H1 (cell line): ENCODE measurements around the gene C5orf46.

ENCODE experiments used
- BRCA1 ChIP-seq: IDR thresholded peaks from 2 replicates; pipeline ENCODE4 v1.6.1; 2012; ENCODE audit warnings: low read depth, low read length, improper control_type of control experiment
- CHD2 ChIP-seq: IDR thresholded peaks from 2 replicates; pipeline ENCODE4 v1.6.1; 2012; ENCODE audit warnings: low read length, improper control_type of control experiment
- EP300 ChIP-seq, 2 experiments: IDR thresholded peaks; 1 replicate in 1 of 2; 2 replicates in 1 of 2; pipeline ENCODE4 v1.6.1; 2011 to 2012; ENCODE audit warnings: low read depth in 2 of 2, low read length in 2 of 2, mild to moderate bottlenecking in 2 of 2, borderline replicate concordance in 1 of 2, inconsistent platforms in 1 of 2, moderate library complexity in 1 of 2
- EZH2 ChIP-seq: fragments of 200-600 bp; sonication (generic); IDR thresholded peaks from 2 replicates; pipeline ENCODE4 v1.7.1; 2012; ENCODE audit warnings: low read depth, mild to moderate bottlenecking, moderate library complexity, low read length, inconsistent platforms; ENCODE audit not compliant: severe bottlenecking
- HDAC2 ChIP-seq, 2 experiments: fragments of 300-600 bp in 1 of 2; sonication (generic) in 1 of 2; IDR thresholded peaks; 2 replicates each; pipeline ENCODE4 v1.6.1; 2011 to 2012; ENCODE audit warnings: low read depth in 2 of 2, low read length in 2 of 2, mild to moderate bottlenecking in 2 of 2, moderate library complexity in 2 of 2, borderline replicate concordance in 1 of 2, inconsistent platforms in 1 of 2
- JUN ChIP-seq: IDR thresholded peaks from 2 replicates; pipeline ENCODE4 v1.6.1; 2011; ENCODE audit warnings: low read depth, mild to moderate bottlenecking, improper control_type of control experiment, low read length
- POLR2A ChIP-seq, 2 experiments: IDR thresholded peaks; 1 replicate in 1 of 2; 2 replicates in 1 of 2; pipeline ENCODE4 v1.6.1; 2011; ENCODE audit warnings: low read depth in 2 of 2, low read length in 2 of 2, mild to moderate bottlenecking in 2 of 2; ENCODE audit errors: control extremely low read depth in 1 of 2
- POLR2AphosphoS5 ChIP-seq: IDR thresholded peaks from 2 replicates; pipeline ENCODE4 v1.6.1; 2011; ENCODE audit warnings: low read depth, low read length
- RXRA ChIP-seq: IDR thresholded peaks from 2 replicates; pipeline ENCODE4 v1.6.1; 2011; ENCODE audit warnings: low read depth, mild to moderate bottlenecking, low read length, moderate library complexity; ENCODE audit not compliant: insufficient read depth
- SIX5 ChIP-seq: IDR thresholded peaks from 2 replicates; pipeline ENCODE4 v1.6.1; 2011; ENCODE audit warnings: mild to moderate bottlenecking, low read depth, low read length
- SP2 ChIP-seq: IDR thresholded peaks from 2 replicates; pipeline ENCODE4 v1.6.1; 2012; ENCODE audit warnings: mild to moderate bottlenecking, low read length, inconsistent platforms
- SUZ12 ChIP-seq: fragments of 200-600 bp; sonication (generic); IDR thresholded peaks from 2 replicates; pipeline ENCODE4 v1.6.1; 2012; ENCODE audit warnings: mild to moderate bottlenecking, inconsistent platforms, low read length, moderate library complexity, mixed read lengths
- TCF12 ChIP-seq: IDR thresholded peaks from 2 replicates; pipeline ENCODE4 v1.6.1; 2011; ENCODE audit warnings: low read depth, mild to moderate bottlenecking, low read length
- TF ChIP-seq, protein P1 (sequence below), 3 experiments: IDR thresholded peaks; 1 replicate in 2 of 3; 2 replicates in 1 of 3; pipeline versions ENCODE4 v1.5.1 to v1.6.1; 2011; ENCODE audit warnings: low read length in 3 of 3, mild to moderate bottlenecking in 3 of 3, inconsistent platforms in 2 of 3, low read depth in 1 of 3, moderate library complexity in 1 of 3; ENCODE audit not compliant: insufficient read depth in 1 of 3; ENCODE audit errors: control extremely low read depth in 1 of 3

DNA sequence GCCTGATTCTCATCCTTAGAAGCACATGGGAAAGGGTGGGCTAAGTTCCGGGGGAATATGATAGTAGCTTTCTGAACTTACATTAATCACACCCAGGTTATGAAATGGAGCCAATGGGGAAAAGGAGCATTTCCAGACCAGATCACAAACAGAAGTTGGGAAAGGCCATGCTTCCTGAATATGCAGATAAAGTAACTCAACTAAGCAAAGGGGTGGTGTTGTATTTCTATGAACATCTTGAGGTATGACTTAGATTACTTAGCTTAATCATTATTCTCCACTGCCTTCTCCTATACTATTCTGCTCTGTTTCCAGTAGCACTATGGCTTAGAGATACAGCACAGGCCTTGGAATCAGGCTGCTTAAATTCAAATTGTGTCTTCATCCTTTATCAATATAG is 10.5 kb downstream of the C5orf46 start:
- TF ChIP-seq HDAC2 (IDR thresholded peaks at IDR 0.05; ENCODE audit: borderline replicate concordance in 1 of 2, low read depth in 2 of 2, low read length in 2 of 2) (no peak), POLR2AphosphoS5 (no peak), EP300 (IDR thresholded peaks at IDR 0.05; ENCODE audit: borderline replicate concordance in 1 of 2, low read depth in 2 of 2, low read length in 2 of 2) (no peak), CHD2 (no peak), EZH2 (no peak), RXRA (no peak), POLR2A (IDR thresholded peaks at IDR 0.05; ENCODE audit: control extremely low read depth in 1 of 2, low read depth in 2 of 2, low read length in 2 of 2) (no peak), SIX5 (no peak), SP2 (no peak), SUZ12 (no peak), BRCA1 (no peak), JUN (no peak), TCF12 (no peak)
- TF ChIP-seq, protein P1, sequence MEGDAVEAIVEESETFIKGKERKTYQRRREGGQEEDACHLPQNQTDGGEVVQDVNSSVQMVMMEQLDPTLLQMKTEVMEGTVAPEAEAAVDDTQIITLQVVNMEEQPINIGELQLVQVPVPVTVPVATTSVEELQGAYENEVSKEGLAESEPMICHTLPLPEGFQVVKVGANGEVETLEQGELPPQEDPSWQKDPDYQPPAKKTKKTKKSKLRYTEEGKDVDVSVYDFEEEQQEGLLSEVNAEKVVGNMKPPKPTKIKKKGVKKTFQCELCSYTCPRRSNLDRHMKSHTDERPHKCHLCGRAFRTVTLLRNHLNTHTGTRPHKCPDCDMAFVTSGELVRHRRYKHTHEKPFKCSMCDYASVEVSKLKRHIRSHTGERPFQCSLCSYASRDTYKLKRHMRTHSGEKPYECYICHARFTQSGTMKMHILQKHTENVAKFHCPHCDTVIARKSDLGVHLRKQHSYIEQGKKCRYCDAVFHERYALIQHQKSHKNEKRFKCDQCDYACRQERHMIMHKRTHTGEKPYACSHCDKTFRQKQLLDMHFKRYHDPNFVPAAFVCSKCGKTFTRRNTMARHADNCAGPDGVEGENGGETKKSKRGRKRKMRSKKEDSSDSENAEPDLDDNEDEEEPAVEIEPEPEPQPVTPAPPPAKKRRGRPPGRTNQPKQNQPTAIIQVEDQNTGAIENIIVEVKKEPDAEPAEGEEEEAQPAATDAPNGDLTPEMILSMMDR (IDR thresholded peaks at IDR 0.05; ENCODE audit: control extremely low read depth in 1 of 3, insufficient read depth in 1 of 3, low read depth in 1 of 3, low read length in 3 of 3) = no peak
